Heart left ventricle (tissue), 16 donors: Measurements from ENCODE around the gene ZFPM1. TPM values are rescaled to one million over a fixed set of nuclear protein-coding genes. Genes with fewer than 3 reads are reported as not detected.

Experiments used
- ATAC-seq, 4 donors: fragments of 200-7000 bp; cut with Tn5 transposase; one replicate each; pipeline ENCODE4 v1.9.1; 2020 to 2022; ENCODE audit warnings: moderate library complexity in 4 of 4, mild to moderate bottlenecking in 3 of 4, moderate number of reproducible peaks in 1 of 4
- DNase-seq, 5 donors: peaks; one replicate each; pipeline ENCODE4 v3.0.0-alpha.2; 2020
- H3K27ac ChIP-seq, 12 donors: fragments of 200-600 bp; sonication (generic) in 4 of 12; one replicate each; pipeline versions ENCODE4 v1.5.0 to v1.8.0; 2016 to 2022; ENCODE audit warnings: mild to moderate bottlenecking in 2 of 12
- H3K27me3 ChIP-seq, 9 donors: fragments of 200-600 bp; sonication (generic) in 2 of 9; one replicate each; pipeline versions ENCODE4 v1.5.1 to v1.8.0; 2016 to 2022; ENCODE audit warnings: mild to moderate bottlenecking in 3 of 9
- H3K36me3 ChIP-seq, 9 donors: fragments of 200-600 bp; sonication (generic) in 2 of 9; one replicate each; pipeline versions ENCODE4 v1.5.0 to v1.8.0; 2018 to 2022; ENCODE audit warnings: mild to moderate bottlenecking in 2 of 9
- H3K4me1 ChIP-seq, 12 donors: fragments of 200-600 bp; sonication (generic) in 4 of 12; one replicate each; pipeline versions ENCODE4 v1.5.0 to v1.8.0; 2016 to 2022; ENCODE audit warnings: mild to moderate bottlenecking in 3 of 12
- H3K4me3 ChIP-seq, 12 donors: fragments of 200-600 bp; sonication (generic) in 4 of 12; one replicate each; pipeline versions ENCODE4 v1.5.0 to v1.8.0; 2017 to 2022; ENCODE audit warnings: mild to moderate bottlenecking in 9 of 12, moderate library complexity in 4 of 12
- H3K9me3 ChIP-seq, 12 donors: fragments of 200-600 bp; sonication (generic) in 4 of 12; one replicate each; pipeline versions ENCODE4 v1.5.0 to v1.8.0; 2016 to 2022; ENCODE audit warnings: mild to moderate bottlenecking in 1 of 12
- CTCF ChIP-seq, 12 donors: fragments of 200-600 bp; sonication (generic) in 4 of 12; IDR thresholded peaks; one replicate each; pipeline versions ENCODE4 v1.5.0 to v1.8.0; 2018 to 2022; ENCODE audit warnings: antibody characterized with exemption in 12 of 12, mild to moderate bottlenecking in 5 of 12
- POLR2A ChIP-seq, 2 donors: fragments of 450-650 bp; IDR thresholded peaks; one replicate each; pipeline ENCODE4 v1.6.1; 2017; ENCODE audit warnings: antibody characterized with exemption in 2 of 2, mild to moderate bottlenecking in 2 of 2, moderate library complexity in 2 of 2
- WGBS, 4 donors: extraction: QIAGEN DNeasy Blood & Tissue Kit in 2 of 4; methylation state at CpG; one replicate each; pipeline versions ENCODE4 v1.1.5 to v1.1.7; 2013 to 2018; 5-methylcytosine and 5-hydroxymethylcytosine counted together
- intact Hi-C, 10 donors: fragments of 100-400 bp; cut with DNase I; formaldehyde crosslinking; loops; one replicate each; pipeline versions ENCODE4 v1.11.1 to v1.14.2; 2022
- polyA plus RNA-seq, 2 donors: library from polyadenylated mRNA; stranded (reverse); fragments of 200-250 nt; gene quantifications; one replicate each; pipeline ENCODE4 v1.2.3, GENCODE V29; 2013
- total RNA-seq, 9 donors: library from RNA; depleted of rRNA in 2 of 9; stranded (reverse); fragments of >200 nt in 2 of 9; fragmentation: NEBNext Ultra II Directional in 3 of 9; extraction: Animal tissue kit (Norgen Biotek cat#: 25700) in 3 of 9; gene quantifications; one replicate each; pipeline versions ENCODE4 v1.1.0 to v1.2.4, GENCODE V29; 2016 to 2023
- donor health status: ischemic (EF 13 %, LVEDD 7.1; RV severe dilation, severe dysfunction).
- donor health status: healthy with polysubstance abuse.
- donor health status: DM: no; HTN: yes; CAD: no.
- donor health status: DM: no; HTN: no; CAD: no.
- donor health status: ischemic (EF 25% LVEDD 6.9; RV normal size, moderate dysfunction).
- donor health status: ischemic (EF 25% LVEDD 5.7; RV mildly dilated, moderate dysfunction).
- donor health status: healthy.
- donor health status: DM: yes; HTN: yes; CAD: no.
- donor health status: ischemic (EF 35%, LVEDD 5.7; RV mildly dilated, moderate dysfunction).
- donor health status: nonischemic (EF 11% LVEDD 7.7; RV severe dilation, severe dysfunction).
- donor health status: DM: yes; HTN: yes; CAD: no.
- donor health status: PGD.
- donor health status: ischemic (EF 29% LVEDD 5.4; RV normal size, mild dysfunction).
- donor health status: nonischemic (EF 23%, LVEDD 6.1; RV moderate dilation, normal function).

Gene ZFPM1
- total and polyA plus RNA-seq, 11 donors, result 1.3 to 6.3 (median 4.1) TPM

- Histone ChIP-seq H3K36me3 (no peaks in the 10 kb centered on the region), H3K27ac (peak overlapping the region in 4 of 12 donors; percentile 14 to 82 (median 62)), H3K9me3 (no peaks in the 10 kb centered on the region), H3K4me3 (peak overlapping the region; percentile 33 to 74 (median 53)), H3K27me3 (peaks cover 0 to 41% (median 15%) of the 10 kb centered on the region in 9 donors), H3K4me1 (peaks cover 0 to 37% (median 10%) of the 10 kb centered on the region in 12 donors)
- DNase-seq, result no peak
- intact Hi-C loops, result loop anchor here in 4 of 10 donors (10.0 kb wide), 3 partner anchors 235 to 445 kb away; no protein-coding TSS in a partner anchor
- ATAC-seq, result no peak
- TF ChIP-seq POLR2A (IDR thresholded peaks at IDR 0.05) (no peak), CTCF (IDR thresholded peaks at IDR 0.05) (no peak)
- 62 to 76% (median 71%) methylated on average over 29 to 48 of the region's 48 CpGs for WGBS, 4 donors
Measured at GRCh38 chr16:88429387-88430184, 23.5 kb upstream of the ZFPM1 start.

GRCh38 chr16:88430185-88430523, 22.9 kb upstream of the ZFPM1 start:
- intact Hi-C loops, result loop anchor here in 4 of 10 donors (10.0 kb wide), 3 partner anchors 235 to 445 kb away; no protein-coding TSS in a partner anchor
- H3K27ac ChIP-seq, result peak overlapping the region in 8 of 12 donors; percentile 14 to 82 (median 49)
- H3K36me3 ChIP-seq, result no peaks in the 10 kb centered on the region
- H3K4me3 ChIP-seq, result peak overlapping the region; percentile 33 to 74 (median 53)
- DNase-seq (no peak), ATAC-seq (peak in 1 of 4 donors; percentile 7)
- 3 to 14% methylated on average over 36 of the region's 36 CpGs; no CpG with 5 or more reads in 2 of the 4 donors for WGBS, 4 donors
- H3K27me3 ChIP-seq, result peaks cover 0 to 41% (median 15%) of the 10 kb centered on the region in 9 donors
- TF ChIP-seq CTCF (IDR thresholded peaks at IDR 0.05) (no peak), POLR2A (IDR thresholded peaks at IDR 0.05) (no peak)
- peaks cover 0 to 31% (median 10%) of the 10 kb centered on the region in 12 donors for H3K4me1 ChIP-seq
- H3K9me3 ChIP-seq, result no peaks in the 10 kb centered on the region

- H3K27ac ChIP-seq, result peak overlapping the region in 9 of 12 donors; percentile 14 to 82 (median 50)
- peak in 3 of 4 donors; percentile 11 to 46 (median 35) for ATAC-seq
- intact Hi-C loops, result loop anchor here in 4 of 10 donors (10.0 kb wide), 3 partner anchors 236 to 446 kb away; no protein-coding TSS in a partner anchor
Measured at GRCh38 chr16:88430524-88431446, 22.3 kb upstream of the ZFPM1 start.

More at GRCh38 chr16:88430524-88431446, 22.3 kb upstream of the ZFPM1 start:
- DNase-seq, result peak in 2 of 5 donors; percentile 63 to 81
- peaks cover 0 to 41% (median 15%) of the 10 kb centered on the region in 9 donors for H3K27me3 ChIP-seq
- peaks cover 0 to 30% (median 10%) of the 10 kb centered on the region in 12 donors for H3K4me1 ChIP-seq
- TF ChIP-seq POLR2A (IDR thresholded peaks at IDR 0.05), result no peak
- no peak for TF ChIP-seq CTCF (IDR thresholded peaks at IDR 0.05)
- peak overlapping the region; percentile 33 to 74 (median 53) for H3K4me3 ChIP-seq
- no peaks in the 10 kb centered on the region for H3K36me3 ChIP-seq
- WGBS, 4 donors, result 10 to 23% (median 15%) methylated on average over 40 to 80 of the region's 80 CpGs
- H3K9me3 ChIP-seq, result no peaks in the 10 kb centered on the region
